GM18502 (cell line): ENCODE measurements around the gene TCEAL3.
A peak's percentile ranks its signal among the peaks of the same experiment; 100 is the strongest.
"Not testable (repeated sequence)": the region's sequence is repeated elsewhere in the genome, so short reads cannot be mapped to it uniquely, and the experiment has no call there.

Experiments
- ATAC-seq: cut with Tn5 transposase; IDR thresholded peaks from one replicate; pipeline ENCODE4 v1.9.1; 2021; ENCODE audit warnings: mild to moderate bottlenecking; ENCODE audit not compliant: unreplicated experiment, poor library complexity

The TCEAL3 gene, protein sequence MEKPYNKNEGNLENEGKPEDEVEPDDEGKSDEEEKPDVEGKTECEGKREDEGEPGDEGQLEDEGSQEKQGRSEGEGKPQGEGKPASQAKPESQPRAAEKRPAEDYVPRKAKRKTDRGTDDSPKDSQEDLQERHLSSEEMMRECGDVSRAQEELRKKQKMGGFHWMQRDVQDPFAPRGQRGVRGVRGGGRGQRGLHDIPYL

DNA sequence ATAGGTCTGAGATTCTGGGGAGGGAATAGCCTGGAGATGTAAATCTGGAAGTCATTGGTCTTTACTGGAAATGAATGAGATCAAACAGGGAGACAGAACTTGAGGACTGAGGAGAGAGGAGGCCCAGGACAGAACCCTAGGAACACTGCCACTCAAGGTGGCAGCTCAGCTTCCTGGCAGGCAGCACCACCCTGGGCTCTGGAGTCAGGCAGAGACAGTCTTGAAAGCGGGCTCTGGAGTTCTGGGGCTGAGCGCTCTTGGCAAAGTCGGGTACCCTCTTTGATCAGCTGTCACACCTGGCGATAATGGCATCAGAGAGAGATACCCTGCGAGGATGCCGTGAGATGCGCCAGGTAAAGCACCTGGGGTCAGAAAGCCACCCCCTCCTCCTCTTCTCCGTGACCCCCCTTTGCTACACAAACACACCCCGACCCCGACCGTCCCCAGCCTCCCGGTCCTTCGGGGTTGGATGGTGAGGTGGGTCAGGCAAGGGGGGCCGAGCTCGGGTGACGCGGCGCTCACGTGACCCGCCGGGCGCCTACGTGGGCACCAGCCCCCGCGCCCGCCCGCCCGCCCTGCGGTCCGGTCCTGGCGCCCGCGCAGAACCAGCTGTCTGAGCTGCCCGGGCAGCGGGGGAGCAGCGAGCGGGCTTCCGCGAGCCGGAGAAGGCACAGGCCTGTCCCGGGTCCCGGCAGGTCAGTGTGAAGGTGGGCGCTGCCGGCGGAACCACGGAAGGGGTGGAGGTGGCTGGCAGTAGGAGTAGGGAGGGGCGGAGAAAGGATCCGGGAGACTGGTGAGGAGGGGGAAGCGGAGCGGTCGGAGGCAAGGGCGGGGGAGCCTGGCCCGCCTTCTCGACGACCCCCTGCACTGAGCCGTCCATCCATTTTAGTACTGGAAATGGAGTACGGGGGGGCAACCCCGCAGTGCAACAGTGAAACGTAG is at the start of gene TCEAL3:
TCEAL3 (plus strand) TSS at position 600 of the 942 bp plus-strand sequence. CDS start 1,102 bp downstream, outside the sequence.
- peak; percentile 77 for ATAC-seq

DNA sequence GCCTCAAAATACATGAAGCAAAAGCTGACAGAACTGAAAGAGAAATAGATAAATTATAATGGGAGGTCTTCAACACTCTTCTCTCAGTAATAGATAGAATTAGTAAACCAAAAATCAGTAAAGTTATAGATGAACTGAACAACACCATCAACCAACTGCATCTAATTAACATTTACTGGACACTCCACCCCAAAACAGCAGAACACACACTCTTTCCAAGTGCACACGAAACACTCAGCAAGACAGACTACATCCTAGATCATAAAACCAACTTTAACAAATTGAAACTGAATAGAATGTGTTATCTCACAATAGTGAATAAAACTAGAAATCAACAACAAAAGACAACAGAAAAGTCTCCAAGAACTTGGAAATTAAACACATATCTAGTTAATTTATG is 47.5 kb upstream of the TCEAL3 start:
- no peak for ATAC-seq

GRCh38 chrX:103562801-103563200 is 45.0 kb upstream of the TCEAL3 start:
- no peak for ATAC-seq

DNA sequence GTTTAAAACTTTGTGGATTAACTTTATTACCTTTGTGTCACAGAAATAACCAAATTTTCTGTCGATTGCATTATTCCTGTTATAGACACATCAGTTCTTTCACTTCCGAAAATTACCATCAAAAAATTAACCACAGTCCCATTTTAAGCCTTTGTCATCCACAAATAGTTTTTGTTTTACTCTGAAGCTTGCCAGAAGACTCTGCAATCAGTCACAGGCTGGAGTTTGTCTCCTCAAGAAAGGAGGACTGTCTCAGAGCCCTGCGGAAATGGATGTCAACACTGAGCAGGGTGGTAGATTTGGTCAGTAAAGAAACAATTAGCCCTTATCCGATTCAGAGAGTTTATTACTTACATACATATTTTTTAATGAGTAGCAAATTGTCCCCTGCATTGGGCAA is 42.6 kb upstream of the TCEAL3 start:
- no peak for ATAC-seq

DNA sequence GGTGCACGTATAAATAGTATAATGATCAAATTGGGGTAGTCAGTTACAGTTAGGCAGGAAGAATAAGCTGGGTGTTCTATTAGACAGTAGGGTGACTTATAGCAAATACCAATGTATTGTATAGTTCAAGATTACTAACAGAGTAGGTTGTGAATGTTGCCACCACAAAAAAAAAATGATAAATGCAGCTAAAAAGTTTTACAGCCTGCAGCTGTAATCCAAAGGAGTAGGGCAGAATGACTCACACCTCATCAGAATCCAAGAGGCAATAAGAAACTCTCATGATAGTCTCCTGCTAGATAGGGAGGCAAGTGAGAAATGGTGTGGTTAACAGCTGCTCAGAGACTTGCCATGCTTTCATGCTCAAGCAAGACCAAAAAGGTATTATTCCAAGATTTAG is 42.0 kb upstream of the TCEAL3 start:
- no peak for ATAC-seq

DNA sequence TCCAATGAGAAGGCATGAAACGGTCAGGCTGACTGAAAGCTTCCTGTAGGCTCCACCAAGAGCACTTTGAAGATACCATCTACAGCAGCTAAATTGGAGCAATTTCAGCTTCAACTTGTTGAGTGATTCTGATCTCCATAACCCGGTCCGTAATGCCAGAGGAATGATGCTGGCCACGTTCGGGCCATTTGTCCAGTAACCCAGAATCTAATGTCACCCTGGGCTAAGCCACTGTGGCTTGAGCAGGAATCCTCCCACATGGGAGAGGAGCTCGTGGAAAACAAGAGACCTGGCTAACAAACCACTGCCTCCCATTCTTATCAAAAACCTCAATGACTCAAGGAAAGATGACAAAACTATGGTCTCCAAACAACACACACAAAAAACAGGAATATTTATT is 36.6 kb upstream of the TCEAL3 start:
- ATAC-seq, result no peak

GRCh38 chrX:103571726-103572125 is 36.0 kb upstream of the TCEAL3 start:
- ATAC-seq, result no peak

GRCh38 chrX:103573202-103573601 is 34.6 kb upstream of the TCEAL3 start:
- no peak for ATAC-seq

GRCh38 chrX:103584596-103584995 is 23.2 kb upstream of the TCEAL3 start:
- no peak for ATAC-seq

GRCh38 chrX:103585411-103586313 is 22.1 kb upstream of the TCEAL3 start, which contains the start of gene TCEAL4:
TSS of gene TCEAL4 (plus strand) at chrX:103585515. CDS start at chrX:103586676, 1,161 bp downstream.
- peak; percentile 89 for ATAC-seq

DNA sequence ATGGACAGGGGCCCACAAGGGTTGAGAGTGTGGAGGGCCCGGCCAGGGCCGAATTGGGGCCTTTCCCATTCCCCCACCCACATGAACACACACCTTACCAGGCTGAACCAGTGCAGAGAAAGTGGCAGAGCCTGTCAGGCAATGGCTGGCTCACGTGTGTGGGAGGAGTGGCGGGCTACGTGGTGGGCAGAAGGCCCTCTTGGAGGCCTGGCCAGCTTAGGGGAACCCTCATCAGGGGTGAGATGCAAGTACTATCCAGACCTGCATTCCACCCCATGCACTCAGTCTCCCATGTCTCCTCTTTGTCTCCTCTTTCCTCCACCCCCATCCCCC is 21.5 kb upstream of the TCEAL3 start:
- ATAC-seq, result peak; percentile 37

- no peak for ATAC-seq
Measured at GRCh38 chrX:103586659-103587058, 21.1 kb upstream of the TCEAL3 start.

- not testable (repeated sequence) for ATAC-seq
Measured at GRCh38 chrX:103592295-103592694, 15.5 kb upstream of the TCEAL3 start.

GRCh38 chrX:103595202-103595601 is 12.6 kb upstream of the TCEAL3 start:
- not testable (repeated sequence) for ATAC-seq

DNA sequence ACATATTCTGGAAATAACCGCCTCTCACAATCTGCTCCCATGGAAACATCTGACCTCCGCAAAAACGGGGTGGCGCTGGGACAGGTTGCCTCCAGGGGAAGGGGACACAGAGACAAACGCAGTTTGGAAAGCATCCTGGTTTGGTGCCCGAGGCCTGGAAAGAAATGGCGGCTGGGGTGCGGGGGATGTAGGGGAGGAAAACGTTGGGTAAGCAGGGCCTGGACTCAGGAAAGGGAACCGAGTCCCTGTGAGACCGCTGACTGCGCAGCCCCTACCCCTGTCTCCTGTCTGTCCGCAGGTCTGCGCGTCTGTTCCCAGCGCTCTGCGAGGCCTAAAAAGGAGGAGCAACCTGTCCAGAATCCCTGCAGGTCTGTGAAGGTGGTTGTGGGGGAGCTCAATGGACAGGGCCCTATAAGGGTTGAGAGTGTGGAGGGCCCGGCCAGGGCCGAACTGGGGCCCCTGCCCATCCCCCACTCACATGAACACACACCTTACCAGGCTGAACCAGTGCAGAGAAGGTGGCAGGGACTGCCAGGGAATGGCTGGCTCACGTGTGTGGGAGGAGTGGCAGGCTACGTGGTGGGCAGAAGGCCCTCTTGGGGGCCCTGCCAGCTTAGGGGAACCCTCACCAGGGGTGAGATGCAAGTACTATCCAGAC is 672 bp downstream of the TCEAL3 start:
- peak; percentile 33 for ATAC-seq

DNA sequence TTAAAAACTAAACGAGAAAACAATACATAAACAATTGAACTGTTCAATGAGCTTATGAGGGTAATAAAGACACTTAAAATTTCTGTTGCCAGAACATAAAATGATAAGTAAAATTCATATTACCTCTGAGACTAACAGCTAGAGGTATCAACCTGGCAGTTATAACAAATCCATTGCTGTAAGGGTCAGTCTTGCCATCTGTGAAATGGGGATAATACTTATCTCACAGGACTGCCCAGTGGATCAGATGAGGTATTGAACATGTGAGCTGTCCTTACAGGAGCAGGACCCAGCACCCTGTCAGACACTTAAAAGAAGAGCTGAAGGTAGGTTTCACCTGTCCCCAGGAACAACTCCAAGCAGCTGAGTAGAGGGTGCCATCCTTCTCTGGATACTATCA is 2.5 kb downstream of the TCEAL3 start:
- ATAC-seq, result no peak

DNA sequence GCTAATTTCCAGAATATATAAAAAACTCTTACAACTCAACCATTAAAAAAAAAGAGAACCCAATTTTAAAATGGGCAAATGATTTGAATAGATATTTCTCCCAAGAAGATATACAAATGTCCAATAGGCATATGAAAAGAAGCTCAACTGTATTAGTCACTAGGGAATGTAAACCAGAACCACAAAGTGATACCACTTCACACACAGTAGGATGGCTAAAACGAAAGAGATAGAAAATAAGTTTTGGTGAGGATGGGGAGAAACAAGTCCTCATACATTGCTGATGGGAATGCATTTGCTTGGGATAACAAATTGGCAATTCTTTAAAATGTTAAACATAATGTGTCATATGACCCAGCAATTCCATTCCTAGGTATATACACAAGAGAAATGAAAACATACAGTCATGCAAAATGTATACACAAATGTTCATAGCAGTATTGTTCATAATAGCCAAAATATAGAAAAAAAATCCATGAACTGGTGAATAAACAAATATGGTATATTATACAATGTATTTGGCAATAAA is 5.7 kb downstream of the TCEAL3 start:
- no peak for ATAC-seq

- ATAC-seq, result no peak
Measured at GRCh38 chrX:103614999-103615398, 7.2 kb downstream of the TCEAL3 start.

DNA sequence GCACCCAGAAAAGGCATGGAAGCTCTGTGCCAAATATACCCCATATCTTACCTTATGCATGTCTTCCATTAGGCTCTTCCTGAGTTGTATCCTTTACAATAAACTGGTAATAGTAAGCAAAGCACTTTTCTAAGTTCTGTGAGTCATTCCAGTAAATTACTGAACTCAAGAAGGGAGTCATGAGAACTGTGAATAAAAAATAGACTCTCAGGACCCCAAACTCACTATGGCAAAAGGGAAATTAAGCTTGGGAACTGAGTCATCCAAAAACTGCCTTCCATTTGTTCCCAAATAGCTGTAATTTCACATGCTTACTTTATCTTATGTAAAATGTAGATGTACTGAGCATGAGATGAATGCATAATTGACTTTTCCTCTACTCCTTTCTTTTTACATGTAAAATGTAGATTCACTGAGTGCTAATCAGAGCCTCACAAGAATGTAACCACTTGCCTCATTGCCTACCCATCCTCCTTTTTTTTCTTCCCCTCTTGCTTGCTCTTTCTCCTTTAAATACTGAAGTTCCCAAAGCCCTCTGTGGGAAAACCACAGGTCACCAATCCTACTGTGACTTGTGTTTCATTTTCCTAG is 8.1 kb downstream of the TCEAL3 start:
- ATAC-seq, result no peak
